Fibroblast of pulmonary artery (primary cell): Measurements from ENCODE around the gene MRPL24.
"Not testable (repeated sequence)": the region's sequence is repeated elsewhere in the genome, so short reads cannot be mapped to it uniquely, and the experiment has no call there.

Experiments used
- DNase-seq: peaks from one replicate; pipeline ENCODE4 v3.0.0-alpha.2; 2010; ENCODE audit warnings: low read depth
- H3K4me3 ChIP-seq: replicated peaks from 2 replicates; pipeline ENCODE4 v1.5.1; 2011; ENCODE audit warnings: low read depth, mild to moderate bottlenecking, control low read depth, low read length, moderate library complexity
- TF ChIP-seq, protein P1 (sequence below): IDR thresholded peaks from 2 replicates; pipeline ENCODE4 v1.5.1; 2011; ENCODE audit warnings: mild to moderate bottlenecking, control low read depth, low read length, inconsistent platforms; ENCODE audit errors: missing control alignments

Gene MRPL24

DNA sequence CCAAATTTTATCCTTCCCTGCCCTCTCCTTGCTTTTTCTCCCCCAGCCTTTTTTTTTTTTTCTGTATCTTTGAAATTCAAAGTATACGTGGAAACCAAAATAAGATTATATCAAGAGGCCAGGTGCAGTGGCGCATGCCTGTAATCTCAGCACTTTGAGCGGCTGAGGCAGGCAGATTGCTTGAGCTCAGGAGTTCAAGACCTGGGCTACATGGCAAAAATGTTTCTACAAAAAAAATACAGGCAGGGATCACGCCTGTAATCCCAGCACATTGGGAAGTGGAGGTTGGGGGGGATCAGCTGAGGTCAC, 19.9 kb upstream of the MRPL24 start:
- no peak for DNase-seq
- no peak overlapping the region for H3K4me3 ChIP-seq
- TF ChIP-seq, protein P1, sequence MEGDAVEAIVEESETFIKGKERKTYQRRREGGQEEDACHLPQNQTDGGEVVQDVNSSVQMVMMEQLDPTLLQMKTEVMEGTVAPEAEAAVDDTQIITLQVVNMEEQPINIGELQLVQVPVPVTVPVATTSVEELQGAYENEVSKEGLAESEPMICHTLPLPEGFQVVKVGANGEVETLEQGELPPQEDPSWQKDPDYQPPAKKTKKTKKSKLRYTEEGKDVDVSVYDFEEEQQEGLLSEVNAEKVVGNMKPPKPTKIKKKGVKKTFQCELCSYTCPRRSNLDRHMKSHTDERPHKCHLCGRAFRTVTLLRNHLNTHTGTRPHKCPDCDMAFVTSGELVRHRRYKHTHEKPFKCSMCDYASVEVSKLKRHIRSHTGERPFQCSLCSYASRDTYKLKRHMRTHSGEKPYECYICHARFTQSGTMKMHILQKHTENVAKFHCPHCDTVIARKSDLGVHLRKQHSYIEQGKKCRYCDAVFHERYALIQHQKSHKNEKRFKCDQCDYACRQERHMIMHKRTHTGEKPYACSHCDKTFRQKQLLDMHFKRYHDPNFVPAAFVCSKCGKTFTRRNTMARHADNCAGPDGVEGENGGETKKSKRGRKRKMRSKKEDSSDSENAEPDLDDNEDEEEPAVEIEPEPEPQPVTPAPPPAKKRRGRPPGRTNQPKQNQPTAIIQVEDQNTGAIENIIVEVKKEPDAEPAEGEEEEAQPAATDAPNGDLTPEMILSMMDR: no peak

DNA sequence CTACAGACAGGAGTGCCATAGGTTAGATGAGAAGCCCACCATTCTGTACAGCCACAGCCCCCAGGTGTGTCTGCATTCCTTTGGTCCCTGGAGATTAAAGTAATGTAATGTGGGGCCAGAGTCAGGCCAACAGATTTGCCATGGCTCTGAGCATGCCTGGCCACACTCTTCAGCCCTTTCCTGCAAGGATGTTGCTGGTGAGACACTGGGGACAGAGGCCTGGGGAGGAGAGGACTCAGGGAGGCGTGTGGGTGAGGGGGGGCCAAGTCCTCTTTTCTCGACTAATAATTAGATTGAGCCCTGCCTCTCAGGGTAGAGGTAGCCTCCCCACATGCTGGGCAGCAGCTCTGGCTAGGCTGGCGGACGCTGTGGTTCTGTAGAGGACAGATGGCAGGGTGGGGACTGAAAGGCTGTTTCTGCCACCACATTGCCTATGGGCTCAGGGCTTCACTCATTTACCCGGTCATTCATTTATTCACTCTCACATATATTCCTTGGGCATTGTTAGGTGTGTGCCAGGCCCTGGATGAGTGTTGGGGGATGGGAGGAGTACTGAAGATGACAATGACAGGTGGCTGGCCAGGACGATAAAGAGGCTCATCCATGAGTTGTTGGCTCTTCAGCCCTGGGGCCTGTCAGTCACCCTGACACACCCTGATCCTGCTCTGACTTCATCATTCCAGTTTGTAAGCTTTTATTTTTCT, 19.4 kb upstream of the MRPL24 start:
- no peak for DNase-seq
- TF ChIP-seq, protein P1: no peak
- H3K4me3 ChIP-seq: no peak overlapping the region

DNA sequence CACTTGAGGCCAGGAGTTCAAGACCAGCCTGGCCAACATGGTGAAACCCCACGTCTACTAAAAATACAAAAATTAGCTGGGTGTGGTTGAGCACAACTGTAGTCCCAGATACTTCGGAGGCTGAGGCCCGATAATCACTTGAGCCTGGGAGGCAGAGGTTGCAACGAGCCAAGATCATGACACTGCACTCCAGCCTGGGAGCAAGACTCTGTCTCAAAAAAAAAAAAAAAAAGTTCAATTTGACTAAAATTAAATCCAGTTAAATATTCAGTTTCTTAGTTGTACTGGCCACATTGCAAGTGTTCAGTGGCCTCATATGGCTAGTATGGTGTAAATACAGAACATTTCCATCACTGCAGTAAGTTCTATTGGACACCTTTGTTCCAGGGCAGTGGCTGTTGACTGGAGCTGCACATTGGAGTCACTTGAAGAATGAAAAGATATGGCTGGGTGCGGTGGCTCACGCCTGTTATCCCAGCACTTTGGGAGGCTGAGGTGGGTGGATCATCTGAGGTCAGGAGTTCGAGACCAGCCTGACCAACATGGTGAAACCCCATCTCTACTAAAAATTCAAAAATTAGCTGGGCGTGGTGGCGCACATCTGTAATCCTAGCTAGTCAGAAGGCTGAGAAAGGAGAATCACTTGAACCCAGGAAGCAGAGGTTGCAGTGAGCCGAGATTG, 16.8 kb upstream of the MRPL24 start:
- H3K4me3 ChIP-seq, DNase-seq: not testable (repeated sequence)

DNA sequence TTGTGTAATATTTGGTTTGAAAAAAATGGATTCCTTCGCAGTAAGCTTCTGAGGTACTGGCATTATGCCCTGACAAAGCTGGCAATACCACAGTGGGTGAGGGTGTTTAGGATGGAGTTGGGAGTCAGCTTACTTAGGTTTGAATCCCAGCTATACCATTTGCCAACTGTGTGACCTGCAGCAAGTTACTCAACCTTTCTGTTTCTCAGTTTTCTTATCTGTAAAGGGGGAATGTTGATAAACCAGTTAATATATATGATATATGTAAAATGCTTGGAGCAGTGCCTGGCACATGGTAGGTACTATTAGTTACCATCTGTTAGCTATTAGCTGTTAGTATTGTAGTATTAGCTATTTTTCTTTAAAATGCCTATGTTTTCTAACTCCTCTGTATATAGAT, 15.5 kb upstream of the MRPL24 start:
- no peak overlapping the region for H3K4me3 ChIP-seq
- DNase-seq: no peak
- TF ChIP-seq, protein P1: no peak

DNA sequence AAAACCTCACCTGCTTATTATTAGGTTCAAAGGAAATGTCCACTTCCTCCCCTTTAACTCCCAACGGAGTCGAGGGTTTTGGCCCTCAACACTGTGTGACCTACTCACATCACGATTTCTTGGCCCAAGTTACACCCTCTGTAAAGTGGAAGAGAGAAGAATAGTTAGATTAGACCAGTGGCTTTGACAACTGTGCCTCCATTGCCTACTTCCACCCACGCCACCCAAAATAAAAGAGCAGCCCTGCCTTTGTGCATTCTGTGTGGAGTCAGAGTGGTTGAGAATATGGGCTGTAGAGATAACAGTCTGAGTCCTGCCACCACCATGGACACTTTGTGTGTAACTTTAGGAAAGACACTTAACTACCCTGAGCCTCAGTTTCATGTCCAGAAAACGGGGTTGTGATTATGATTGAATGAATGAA, 14.7 kb upstream of the MRPL24 start:
- DNase-seq: no peak
- TF ChIP-seq, protein P1: no peak

DNA sequence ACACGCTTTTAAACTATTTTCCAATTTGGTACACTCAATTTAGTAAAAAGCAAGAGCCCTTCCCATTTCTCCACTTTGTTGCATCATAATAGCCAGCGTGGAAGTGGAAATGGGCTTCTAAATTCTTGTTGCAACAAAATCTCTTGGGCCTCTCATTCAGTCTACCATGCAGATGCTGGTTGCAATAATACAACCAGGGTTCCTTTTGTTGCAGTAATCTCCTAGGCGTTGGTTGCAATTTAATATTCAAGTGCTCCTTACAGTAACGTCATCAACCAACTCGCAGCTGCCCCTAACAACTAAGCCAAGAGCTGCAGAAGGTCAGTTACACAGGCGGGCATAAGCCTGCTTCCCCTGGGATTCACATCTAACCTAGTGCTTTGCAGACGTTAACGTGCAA, 13.3 kb upstream of the MRPL24 start:
- no peak overlapping the region for H3K4me3 ChIP-seq
- TF ChIP-seq, protein P1: no peak
- no peak for DNase-seq

More for the DNA sequence above, 14.7 kb upstream of the MRPL24 start:
- no peak overlapping the region for H3K4me3 ChIP-seq

DNA sequence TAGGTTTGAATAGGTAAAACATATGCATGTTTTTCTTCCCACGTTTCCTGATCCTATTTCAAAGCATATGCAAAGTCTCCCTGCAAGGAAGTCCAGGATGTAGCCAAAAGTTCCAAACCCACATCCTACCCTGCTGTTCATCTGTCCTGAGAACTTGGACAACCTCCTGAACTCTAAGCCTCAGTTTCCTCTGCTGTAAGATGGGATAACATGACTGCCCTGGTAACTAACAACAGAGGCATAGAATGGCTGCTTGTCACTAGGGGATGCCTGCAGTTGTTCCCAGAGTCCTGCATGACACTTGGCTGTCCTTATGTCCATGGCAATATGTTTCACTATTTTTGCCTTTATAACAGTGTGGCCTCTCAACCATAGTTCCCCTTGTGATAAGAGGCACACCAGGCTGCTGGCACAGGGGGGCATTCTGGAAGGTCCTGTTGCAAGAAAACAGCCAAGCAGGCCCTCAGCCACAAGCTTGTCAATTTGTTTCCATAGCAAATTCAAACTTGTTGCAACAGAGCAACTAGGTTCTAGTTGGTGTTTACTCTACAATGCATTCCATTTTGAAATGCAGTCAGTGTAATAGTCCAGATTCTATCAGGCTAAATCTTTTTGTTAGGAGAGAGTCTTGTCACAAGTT, 12.1 kb upstream of the MRPL24 start:
- peak overlapping the region; percentile 93 for H3K4me3 ChIP-seq
- peak; percentile 46 for DNase-seq
- TF ChIP-seq, protein P1: no peak
